Mucosa of stomach (tissue), 1 donor: Measurements from ENCODE around the gene IMMP1L.
A peak's percentile ranks its signal among the peaks of the same experiment; 100 is the strongest.

Experiments
- H3K27me3 ChIP-seq: one replicate; pipeline ENCODE4 v1.7.0; 2013; ENCODE audit warnings: mild to moderate bottlenecking, low read length; ENCODE audit not compliant: control insufficient read depth, insufficient read depth
- H3K36me3 ChIP-seq: one replicate; pipeline ENCODE4 v1.7.0; 2013; ENCODE audit warnings: low read length; ENCODE audit not compliant: control insufficient read depth, insufficient read depth
- H3K4me1 ChIP-seq: one replicate; pipeline ENCODE4 v1.7.0; 2013; ENCODE audit warnings: mild to moderate bottlenecking, low read length; ENCODE audit not compliant: control insufficient read depth, insufficient read depth
- H3K4me3 ChIP-seq: one replicate; pipeline ENCODE4 v1.7.0; 2013; ENCODE audit warnings: low read length
- H3K9ac ChIP-seq: one replicate; pipeline ENCODE4 v1.7.0; 2013; ENCODE audit warnings: mild to moderate bottlenecking, low read length, moderate library complexity
- H3K9me3 ChIP-seq: one replicate; pipeline ENCODE4 v1.7.0; 2013; ENCODE audit warnings: mild to moderate bottlenecking, low read length, moderate library complexity; ENCODE audit not compliant: control insufficient read depth
- donor health status: Pancreatic carcinoma.

Gene IMMP1L

GRCh38 chr11:31509429-31510345, at the start of gene IMMP1L, which contains the start of gene ELP4:
Gene IMMP1L (minus strand): TSS chr11:31509622. CDS start chr11:31463276, 46,346 bp downstream.
Gene ELP4 (plus strand): TSS chr11:31509767. CDS start chr11:31509785, 18 bp downstream.
- no peaks in the 10 kb centered on the region for H3K9me3 ChIP-seq
- no peaks in the 10 kb centered on the region for H3K36me3 ChIP-seq
- peak within 1 kb of the TSS; percentile 100 for H3K4me3 ChIP-seq
- H3K4me1 ChIP-seq, result no peaks in the 10 kb centered on the region
- peak within 1 kb of the TSS; percentile 97 for H3K9ac ChIP-seq
- H3K27me3 ChIP-seq, result no peaks in the 10 kb centered on the region

- Histone ChIP-seq H3K36me3 (no peaks in the 10 kb centered on the region), H3K4me3 (no peak overlapping the region), H3K9ac (no peak overlapping the region), H3K9me3 (no peaks in the 10 kb centered on the region), H3K27me3 (no peaks in the 10 kb centered on the region), H3K4me1 (peaks cover 3% of the 10 kb centered on the region)
Observed at GRCh38 chr11:31558001-31558400, 48.6 kb upstream of the IMMP1L start.

DNA sequence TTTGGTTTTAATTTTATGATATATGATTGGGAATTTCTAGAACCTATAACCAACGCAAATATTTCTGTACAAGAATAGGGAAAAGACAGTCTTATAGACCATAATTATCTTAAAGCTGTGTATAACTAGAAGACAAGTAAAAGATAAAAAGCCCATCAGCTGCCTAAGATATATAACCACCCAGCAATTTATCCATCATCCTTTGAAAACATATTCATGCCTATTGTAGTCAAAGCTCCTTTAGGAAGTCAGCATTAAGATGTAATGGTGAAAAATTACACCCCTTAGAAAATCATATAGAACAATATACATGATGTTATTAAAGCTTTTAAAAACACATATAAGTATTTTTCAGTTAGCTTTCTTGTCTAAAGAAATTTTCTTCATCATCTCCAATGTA, 46.5 kb upstream of the IMMP1L start:
- Histone ChIP-seq H3K36me3 (no peaks in the 10 kb centered on the region), H3K4me3 (no peak overlapping the region), H3K9me3 (no peaks in the 10 kb centered on the region), H3K9ac (no peak overlapping the region), H3K4me1 (peaks cover 1% of the 10 kb centered on the region), H3K27me3 (no peaks in the 10 kb centered on the region)

GRCh38 chr11:31542862-31543261, 33.4 kb upstream of the IMMP1L start:
- Histone ChIP-seq H3K4me3 (no peak overlapping the region), H3K4me1 (no peaks in the 10 kb centered on the region), H3K36me3 (no peaks in the 10 kb centered on the region), H3K9ac (no peak overlapping the region), H3K9me3 (no peaks in the 10 kb centered on the region), H3K27me3 (no peaks in the 10 kb centered on the region)

- H3K9me3 ChIP-seq, result no peaks in the 10 kb centered on the region
- H3K36me3 ChIP-seq, result no peaks in the 10 kb centered on the region
- H3K27me3 ChIP-seq, result no peaks in the 10 kb centered on the region
- H3K9ac ChIP-seq, result no peak overlapping the region
- no peak overlapping the region for H3K4me3 ChIP-seq
- H3K4me1 ChIP-seq, result no peaks in the 10 kb centered on the region
Observed at GRCh38 chr11:31535479-31535878, 26.1 kb upstream of the IMMP1L start.

DNA sequence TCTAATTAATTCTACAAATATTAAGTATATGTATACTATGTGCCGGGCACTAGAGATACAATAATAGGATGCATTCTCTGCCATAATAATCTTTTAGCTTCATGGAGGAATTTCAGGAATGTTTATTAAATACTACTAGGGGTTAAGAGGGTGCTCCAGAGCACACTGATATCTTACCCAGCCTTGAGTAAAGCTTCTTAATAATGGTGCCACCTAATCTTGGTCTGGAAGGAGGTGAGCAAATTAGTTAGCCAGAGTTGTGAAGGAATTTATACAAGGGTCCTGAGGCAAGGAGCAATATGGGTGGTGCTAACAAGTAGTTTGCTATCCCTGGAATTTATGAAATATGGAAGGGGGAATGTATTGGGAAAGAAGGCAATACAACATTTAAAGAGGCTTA, 21.9 kb upstream of the IMMP1L start:
- H3K4me3 ChIP-seq, result no peak overlapping the region
- H3K4me1 ChIP-seq, result no peaks in the 10 kb centered on the region
- H3K27me3 ChIP-seq, result no peaks in the 10 kb centered on the region
- no peaks in the 10 kb centered on the region for H3K9me3 ChIP-seq
- no peak overlapping the region for H3K9ac ChIP-seq
- no peaks in the 10 kb centered on the region for H3K36me3 ChIP-seq

DNA sequence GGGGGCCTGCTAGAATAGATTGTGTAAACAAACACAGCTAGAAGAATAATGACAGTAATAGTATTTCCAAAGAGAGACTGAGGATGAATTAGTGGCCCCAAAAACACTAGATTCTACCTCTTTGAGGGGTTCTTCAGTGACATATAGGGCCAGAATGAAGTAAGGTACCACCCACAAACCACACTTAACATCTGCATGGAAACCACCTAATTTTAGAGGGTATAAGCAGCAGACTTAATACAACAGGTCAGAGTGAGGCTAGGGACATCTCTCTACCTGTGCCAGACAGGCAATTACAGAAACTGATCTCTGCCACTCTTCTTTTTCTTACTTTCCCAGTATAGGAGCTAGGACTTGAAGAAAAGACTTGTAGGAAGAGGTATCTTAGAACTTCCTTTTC, 20.3 kb upstream of the IMMP1L start:
- peaks cover 6% of the 10 kb centered on the region for H3K27me3 ChIP-seq
- no peaks in the 10 kb centered on the region for H3K9me3 ChIP-seq
- no peak overlapping the region for H3K9ac ChIP-seq
- no peaks in the 10 kb centered on the region for H3K36me3 ChIP-seq
- no peak overlapping the region for H3K4me3 ChIP-seq
- no peaks in the 10 kb centered on the region for H3K4me1 ChIP-seq

DNA sequence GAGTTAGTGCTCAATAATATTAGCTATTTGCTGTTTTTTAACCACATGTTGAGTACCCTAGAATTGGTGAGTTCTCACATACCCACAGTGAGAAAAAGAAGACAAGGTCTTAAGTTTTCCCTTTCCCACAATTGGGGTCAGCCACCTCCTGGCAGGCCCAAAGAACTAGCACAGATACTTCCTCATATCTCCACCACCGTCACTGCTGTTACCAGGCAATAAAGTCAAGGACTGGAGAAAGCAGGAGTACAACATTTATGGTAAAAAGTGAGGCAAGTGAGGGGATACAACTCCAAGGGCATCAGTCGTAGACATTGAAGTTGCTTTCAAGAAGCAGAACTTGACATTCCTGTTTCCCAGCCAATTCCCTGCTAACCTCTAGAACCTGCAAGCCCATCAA, 19.8 kb upstream of the IMMP1L start:
- Histone ChIP-seq H3K9ac (no peak overlapping the region), H3K27me3 (peaks cover 6% of the 10 kb centered on the region), H3K36me3 (no peaks in the 10 kb centered on the region), H3K4me1 (no peaks in the 10 kb centered on the region), H3K9me3 (no peaks in the 10 kb centered on the region), H3K4me3 (no peak overlapping the region)

DNA sequence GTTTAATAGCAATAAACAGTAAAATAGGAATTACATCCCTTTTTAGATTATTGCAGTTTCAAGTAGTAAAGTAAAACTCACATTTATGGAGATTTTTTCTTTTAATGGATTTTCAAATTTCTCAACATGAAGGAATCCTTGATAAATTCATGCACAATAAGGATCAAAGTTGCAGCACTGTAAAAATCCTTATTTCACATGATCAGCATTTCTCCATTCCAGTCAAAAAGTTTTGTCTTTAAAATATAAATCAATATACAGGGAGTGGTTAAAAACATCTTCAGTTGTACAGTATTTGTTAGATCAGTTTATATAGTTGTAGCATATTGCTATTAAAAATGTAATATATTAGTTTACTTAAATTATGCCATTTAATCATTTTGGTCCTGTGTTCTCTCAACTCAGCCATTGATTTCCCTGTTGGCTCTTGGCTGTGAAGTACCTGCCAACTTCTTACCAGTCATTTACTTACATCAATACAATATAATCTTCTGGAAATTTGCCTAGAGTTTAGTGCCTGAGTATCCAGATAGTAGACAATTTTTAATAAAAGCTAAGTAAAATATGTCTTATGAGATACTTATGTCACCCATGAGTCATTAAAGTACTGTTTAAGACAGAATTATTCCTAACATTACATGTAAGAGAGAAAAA, 12.2 kb upstream of the IMMP1L start:
- no peaks in the 10 kb centered on the region for H3K36me3 ChIP-seq
- no peak overlapping the region for H3K4me3 ChIP-seq
- no peak overlapping the region for H3K9ac ChIP-seq
- no peaks in the 10 kb centered on the region for H3K4me1 ChIP-seq
- peaks cover 6% of the 10 kb centered on the region for H3K27me3 ChIP-seq
- H3K9me3 ChIP-seq, result no peaks in the 10 kb centered on the region

DNA sequence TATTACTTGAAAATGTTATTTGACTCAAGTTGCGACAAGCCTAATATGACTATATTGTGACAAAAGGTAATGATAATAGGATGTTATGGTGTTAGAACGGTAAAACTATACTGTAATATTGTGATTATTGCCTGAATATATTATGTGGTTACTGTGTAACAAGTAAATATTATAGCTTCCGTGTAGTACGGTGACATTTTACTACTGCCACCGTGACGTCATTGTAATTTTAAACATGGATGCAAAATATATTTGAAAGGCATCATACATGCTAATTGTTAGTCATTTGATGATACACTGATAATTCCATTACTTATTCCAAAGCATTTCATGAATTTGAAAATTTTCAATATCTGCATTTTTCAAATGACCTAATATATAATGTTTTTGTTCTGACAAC, 2.7 kb upstream of the IMMP1L start:
- no peaks in the 10 kb centered on the region for H3K27me3 ChIP-seq
- no peaks in the 10 kb centered on the region for H3K9me3 ChIP-seq
- no peak overlapping the region for H3K9ac ChIP-seq
- H3K36me3 ChIP-seq, result no peaks in the 10 kb centered on the region
- H3K4me3 ChIP-seq, result no peak overlapping the region
- H3K4me1 ChIP-seq, result no peaks in the 10 kb centered on the region

DNA sequence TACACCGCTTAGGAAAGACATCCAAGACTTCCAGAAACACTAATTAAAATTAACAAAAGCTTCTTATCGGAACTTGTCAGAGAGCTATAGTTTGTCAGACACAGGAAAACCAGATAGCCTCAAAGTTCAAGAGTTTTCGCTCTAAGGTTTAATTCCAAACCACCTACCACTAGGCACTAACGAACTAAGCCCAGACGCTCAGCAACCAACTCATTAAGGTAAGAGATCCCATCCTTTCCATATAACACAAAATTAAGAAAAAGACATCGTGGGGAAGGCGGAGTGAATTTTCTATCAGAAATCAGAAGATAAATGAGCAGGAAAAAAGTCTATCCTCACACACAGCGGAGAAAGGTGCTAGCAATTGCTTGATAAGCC, 382 bp downstream of the IMMP1L start:
- H3K9me3 ChIP-seq, result no peaks in the 10 kb centered on the region
- H3K4me3 ChIP-seq, result peak overlapping the region; percentile 100
- no peaks in the 10 kb centered on the region for H3K4me1 ChIP-seq
- H3K36me3 ChIP-seq, result no peaks in the 10 kb centered on the region
- no peaks in the 10 kb centered on the region for H3K27me3 ChIP-seq
- peak overlapping the region; percentile 97 for H3K9ac ChIP-seq

- Histone ChIP-seq H3K27me3 (no peaks in the 10 kb centered on the region), H3K9me3 (no peaks in the 10 kb centered on the region), H3K36me3 (no peaks in the 10 kb centered on the region), H3K9ac (no peak overlapping the region), H3K4me3 (no peak overlapping the region), H3K4me1 (no peaks in the 10 kb centered on the region)
Observed at GRCh38 chr11:31500560-31500959, 8.9 kb downstream of the IMMP1L start.
